Activated CD4-positive, alpha-beta T cell treated with anti-CD3 and anti-CD28 coated beads, Interleukin-2, Interleukin-4, amounts not matched to agents 100 ng/mL and 50 ng/mL, durations not matched to agents 16 hours and 8 hours (primary cell): ENCODE measurements around the gene XIRP1.

Experiments used
- DNase-seq: peaks from one replicate; pipeline ENCODE4 v3.0.0-alpha.2; 2020; ENCODE audit warnings: low spot score

The XIRP1 gene

DNA sequence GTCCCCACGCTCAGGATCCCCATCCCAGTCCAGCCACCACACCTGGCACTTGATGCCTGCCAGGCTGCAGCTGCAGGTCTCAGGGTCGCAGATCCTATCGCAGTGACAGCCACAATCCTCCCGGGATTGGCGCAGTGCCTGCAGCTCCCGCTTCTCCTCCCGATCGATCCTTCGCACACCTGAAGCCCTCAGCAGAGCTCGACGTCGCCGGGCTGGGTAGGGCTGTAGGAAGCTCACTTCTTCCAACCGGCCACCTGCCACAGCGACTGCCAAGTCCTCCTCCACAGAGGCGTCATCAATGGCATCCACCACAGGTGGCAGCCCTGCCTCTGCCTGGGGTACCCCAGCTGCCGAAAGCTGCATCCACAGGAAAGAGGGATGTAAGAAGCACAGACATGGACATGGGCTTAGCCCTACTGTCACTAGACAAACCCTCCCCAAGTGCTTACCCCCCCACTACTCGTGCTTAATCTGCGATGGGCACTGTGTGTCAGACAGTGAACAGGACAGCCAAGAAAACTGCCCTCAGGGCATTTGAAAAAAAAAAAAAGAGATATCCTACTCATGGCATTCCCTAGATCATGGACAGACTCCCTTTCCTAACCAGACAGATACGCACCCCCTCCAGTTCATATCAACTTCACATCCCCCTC lies 48.2 kb downstream of the XIRP1 start:
- no peak for DNase-seq

- no peak for DNase-seq
Observed at GRCh38 chr3:39143051-39143885, 49.1 kb downstream of the XIRP1 start.

DNA sequence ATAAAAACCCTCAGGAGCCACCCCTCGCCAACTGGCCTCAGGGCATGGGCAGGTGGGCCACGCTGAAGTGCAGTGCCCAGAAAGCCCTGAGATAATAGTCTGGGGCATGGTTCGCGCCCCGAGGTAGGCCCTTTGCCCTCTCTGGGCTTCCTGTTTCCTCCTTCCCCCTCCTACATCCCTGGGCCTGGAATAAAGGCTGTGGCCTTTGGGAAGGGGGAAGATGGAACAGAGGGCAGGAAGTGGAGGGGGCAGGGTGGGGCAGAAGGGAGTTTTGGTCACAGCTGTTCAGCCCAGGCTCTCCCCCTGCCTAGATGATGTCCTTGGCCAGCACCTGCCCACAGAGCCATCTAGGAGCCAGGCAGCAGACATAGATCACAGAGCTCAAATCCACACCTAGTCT lies 50.3 kb downstream of the XIRP1 start:
- no peak for DNase-seq

DNA sequence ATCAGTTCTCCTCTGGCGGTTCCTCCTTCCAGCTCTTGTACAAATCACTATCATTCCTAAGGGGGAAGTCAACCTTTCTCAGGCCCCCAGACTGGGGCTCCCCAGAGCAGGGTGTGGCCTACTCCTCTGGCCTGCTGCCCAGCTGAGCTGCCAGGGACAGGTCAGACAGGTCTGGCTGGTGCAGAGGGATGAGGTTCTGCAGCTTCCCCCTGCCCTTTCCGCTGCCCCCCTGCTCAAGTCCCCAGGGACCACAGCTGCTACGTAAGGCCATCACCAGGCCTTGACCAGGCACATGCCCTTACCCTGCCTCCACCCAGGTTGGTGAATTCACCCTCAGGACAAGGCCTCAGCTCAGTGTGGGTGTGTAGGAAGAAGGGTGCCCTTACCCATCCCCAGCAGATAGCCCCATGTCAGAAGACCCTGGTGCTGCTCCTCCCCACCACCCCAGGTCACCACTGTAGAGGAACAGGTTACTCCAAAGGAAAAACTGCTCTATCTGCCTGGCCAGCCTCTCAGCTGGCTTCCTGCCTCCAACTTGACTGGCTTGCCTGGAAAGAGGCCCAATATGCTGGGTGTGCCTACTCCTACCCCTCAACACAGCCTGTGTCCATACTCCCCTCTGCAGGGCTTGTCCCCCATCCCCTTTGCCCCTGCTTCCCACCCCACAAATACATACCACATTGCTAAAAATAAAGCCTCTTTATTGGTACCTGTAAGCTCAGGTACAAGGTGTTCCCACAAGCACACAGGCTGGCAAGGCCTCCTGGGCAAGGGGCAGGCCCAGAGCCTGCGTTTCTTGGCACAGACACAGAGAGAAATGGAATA lies 51.0 kb downstream of the XIRP1 start:
- no peak for DNase-seq

DNA sequence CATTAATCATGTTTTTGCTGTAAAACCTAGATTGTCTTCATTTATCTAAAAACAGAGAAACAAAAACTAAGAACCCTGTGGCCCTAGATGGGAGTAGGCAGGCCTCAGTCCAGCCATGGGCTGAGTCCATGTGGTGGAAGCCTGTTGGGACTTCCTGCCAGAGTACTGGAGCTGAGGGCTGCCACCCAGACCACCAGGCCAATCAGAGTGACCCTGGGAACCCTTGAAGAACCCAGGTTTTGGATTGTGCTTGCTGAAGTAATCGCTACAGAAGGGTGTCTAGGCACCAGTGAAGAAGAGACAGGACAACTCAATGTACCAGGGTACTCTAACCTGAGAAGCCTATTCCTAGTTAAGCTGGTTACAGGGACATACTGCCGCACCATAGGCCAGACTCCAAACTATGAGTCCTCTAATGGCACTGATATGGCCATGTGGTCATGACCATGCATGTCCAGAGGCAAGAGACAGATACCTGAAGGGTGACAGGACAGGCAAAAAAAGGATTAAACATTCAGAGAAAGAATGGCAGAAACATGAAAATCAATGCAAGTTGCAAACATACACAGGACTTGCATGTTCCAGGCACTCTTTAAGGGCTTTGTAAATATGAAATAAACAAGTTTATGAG lies 51.9 kb downstream of the XIRP1 start:
- DNase-seq: no peak

- DNase-seq: no peak
Observed at GRCh38 chr3:39139442-39139841, 53.0 kb downstream of the XIRP1 start.

DNA sequence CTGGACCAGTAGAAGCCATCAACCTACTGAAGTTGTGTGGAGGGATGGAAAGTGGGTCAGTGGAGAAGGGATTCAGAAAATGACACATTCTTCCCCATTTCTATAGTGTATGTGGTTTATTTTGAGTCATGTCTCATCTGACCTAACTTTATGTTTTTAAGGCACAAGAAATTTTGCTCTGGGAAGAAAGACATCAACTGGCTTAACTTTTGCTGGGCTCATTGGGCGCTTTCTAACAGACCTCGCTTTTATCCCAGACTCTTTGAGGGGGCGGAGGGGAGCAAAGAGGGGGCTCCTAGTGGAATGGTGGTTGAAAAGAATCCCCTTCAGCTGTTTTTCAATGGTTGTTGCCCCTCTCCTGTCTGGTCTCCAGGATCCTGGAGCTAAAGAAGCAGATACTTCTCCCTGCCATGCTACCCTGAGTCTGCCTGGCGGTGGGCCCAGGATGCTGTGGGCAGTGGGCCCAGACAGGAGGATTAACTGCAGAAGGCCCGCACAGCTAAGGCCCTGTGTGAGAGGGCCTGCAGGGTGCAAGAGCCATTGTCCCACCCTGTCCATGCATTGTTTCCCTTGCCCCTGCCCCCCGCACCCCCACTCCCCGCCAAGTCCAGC lies 53.5 kb downstream of the XIRP1 start:
- peak; percentile 13 for DNase-seq

DNA sequence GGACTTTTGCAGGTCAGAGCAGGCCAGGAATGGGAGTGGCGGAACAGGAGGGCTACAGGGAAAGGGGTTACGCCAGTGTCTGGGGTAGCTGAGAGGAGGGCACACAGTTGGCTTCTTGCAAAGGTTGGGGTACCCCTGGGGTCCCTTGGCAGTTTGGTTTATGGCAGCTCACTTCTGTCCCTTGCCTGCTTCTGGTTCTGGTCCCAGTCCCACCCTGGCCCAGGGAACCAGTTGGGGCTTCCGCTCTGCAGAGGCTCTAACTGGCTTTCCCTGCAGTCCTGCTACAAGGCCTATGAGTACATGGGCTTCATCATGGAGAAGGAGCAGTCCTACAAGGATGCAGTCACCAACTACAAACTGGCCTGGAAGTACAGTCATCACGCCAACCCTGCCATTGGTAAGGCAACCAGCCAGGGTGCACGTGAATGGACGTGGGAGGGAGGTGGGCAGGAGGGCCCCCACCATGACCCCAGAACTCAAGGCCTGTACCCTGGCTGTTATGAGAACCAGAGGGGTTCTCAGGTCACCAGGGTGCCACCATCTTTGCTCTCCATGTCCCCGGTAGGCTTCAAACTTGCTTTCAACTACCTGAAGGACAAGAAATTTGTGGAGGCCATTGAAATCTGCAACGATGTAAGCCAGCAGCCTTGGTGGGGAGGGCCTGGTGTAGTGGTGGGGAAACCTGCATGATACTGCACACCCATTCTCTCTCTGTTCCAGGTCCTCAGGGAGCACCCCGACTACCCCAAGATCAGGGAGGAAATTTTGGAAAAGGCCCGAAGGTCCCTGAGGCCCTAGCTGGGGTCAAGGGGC lies 54.2 kb downstream of the XIRP1 start:
- DNase-seq: no peak

DNA sequence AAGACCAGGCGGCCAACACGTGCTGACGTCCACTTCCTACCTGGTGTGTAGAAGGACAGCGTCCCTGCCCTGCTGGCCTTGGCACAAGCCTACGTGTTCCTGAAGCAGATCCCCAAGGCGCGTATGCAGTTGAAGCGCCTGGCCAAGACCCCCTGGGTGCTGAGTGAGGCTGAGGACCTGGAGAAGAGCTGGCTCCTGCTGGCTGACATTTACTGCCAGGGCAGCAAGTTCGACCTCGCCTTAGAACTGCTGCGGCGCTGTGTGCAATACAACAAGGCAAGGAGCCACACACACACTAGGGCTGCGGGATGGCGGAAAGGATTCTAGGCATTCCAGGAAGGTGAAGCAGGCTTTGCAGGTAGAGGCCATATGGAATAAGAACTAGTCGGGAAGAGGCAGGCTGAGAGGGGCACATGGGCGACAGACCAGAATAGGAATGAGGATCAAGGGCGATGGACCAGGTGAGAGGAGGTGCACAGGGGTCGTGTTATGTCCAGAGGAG lies 54.9 kb downstream of the XIRP1 start:
- no peak for DNase-seq

- no peak for DNase-seq
Observed at GRCh38 chr3:39136533-39137434, 55.6 kb downstream of the XIRP1 start.

DNA sequence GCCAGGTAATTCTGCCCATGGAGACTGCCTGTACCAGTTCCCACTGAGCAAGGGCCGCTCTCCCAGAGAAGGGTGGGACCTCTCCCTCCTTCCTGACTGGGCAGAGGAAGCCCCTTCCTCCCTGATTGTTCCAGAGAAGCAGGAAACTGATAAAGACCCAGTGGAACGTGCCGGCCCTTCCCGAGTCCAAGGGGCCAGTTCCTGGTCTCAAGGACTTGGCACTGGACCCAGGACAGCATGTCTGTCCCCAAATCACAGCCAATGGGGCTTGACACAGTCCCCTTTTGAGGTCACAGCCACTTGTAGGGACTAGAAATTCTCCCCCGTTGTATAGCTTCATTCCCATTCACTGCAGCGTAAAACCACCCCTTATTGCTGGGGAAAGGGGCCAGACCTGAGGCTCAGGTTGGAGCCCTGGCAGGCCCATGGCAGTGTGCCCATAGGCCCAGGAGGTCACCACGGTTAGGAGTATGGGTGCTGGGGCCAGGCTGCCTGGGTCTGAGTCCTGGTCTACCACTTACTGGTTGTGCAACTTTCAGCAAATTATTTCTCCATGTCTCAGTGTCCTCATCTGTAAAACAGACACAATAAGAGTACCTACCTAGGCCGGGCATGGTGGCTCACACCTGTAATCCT lies 57.1 kb downstream of the XIRP1 start:
- DNase-seq: no peak

- no peak for DNase-seq
Observed at GRCh38 chr3:39134305-39134704, 58.1 kb downstream of the XIRP1 start.

- DNase-seq: no peak
Observed at GRCh38 chr3:39133822-39134221, 58.6 kb downstream of the XIRP1 start.
